Testis (tissue), 2 donors: ENCODE data around the gene ASTL.

ENCODE experiments used
- POLR2A ChIP-seq: fragments of 450-650 bp; IDR thresholded peaks from one replicate; pipeline ENCODE4 v1.6.1; 2017; ENCODE audit warnings: antibody characterized with exemption, mild to moderate bottlenecking, moderate library complexity
- TF ChIP-seq, protein P1 (sequence below), 3 experiments: fragments of 450-650 bp in 2 of 3; fragments of 200-600 bp in 1 of 3; sonication (generic) in 1 of 3; IDR thresholded peaks; one replicate each; pipeline ENCODE4 v1.5.1; 2016 to 2019; ENCODE audit warnings: antibody characterized with exemption in 3 of 3, mild to moderate bottlenecking in 2 of 3, moderate library complexity in 1 of 3

GRCh38 chr2:96082211-96083063 lies 55.9 kb downstream of the ASTL start:
- TF ChIP-seq POLR2A: no peak
- TF ChIP-seq, protein P1, sequence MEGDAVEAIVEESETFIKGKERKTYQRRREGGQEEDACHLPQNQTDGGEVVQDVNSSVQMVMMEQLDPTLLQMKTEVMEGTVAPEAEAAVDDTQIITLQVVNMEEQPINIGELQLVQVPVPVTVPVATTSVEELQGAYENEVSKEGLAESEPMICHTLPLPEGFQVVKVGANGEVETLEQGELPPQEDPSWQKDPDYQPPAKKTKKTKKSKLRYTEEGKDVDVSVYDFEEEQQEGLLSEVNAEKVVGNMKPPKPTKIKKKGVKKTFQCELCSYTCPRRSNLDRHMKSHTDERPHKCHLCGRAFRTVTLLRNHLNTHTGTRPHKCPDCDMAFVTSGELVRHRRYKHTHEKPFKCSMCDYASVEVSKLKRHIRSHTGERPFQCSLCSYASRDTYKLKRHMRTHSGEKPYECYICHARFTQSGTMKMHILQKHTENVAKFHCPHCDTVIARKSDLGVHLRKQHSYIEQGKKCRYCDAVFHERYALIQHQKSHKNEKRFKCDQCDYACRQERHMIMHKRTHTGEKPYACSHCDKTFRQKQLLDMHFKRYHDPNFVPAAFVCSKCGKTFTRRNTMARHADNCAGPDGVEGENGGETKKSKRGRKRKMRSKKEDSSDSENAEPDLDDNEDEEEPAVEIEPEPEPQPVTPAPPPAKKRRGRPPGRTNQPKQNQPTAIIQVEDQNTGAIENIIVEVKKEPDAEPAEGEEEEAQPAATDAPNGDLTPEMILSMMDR (IDR thresholded peaks at IDR 0.05): no peak
